Upper lobe of left lung (tissue), 4 donors: ENCODE results near the gene RALGAPB.

Experiments
- EP300 ChIP-seq, 4 donors: sonication (generic); formaldehyde crosslinking; IDR thresholded peaks; one replicate each; pipeline ENCODE4 v1.5.1; 2017; ENCODE audit warnings: antibody characterized with exemption in 4 of 4, control low read depth in 2 of 4
- TF ChIP-seq, protein P1 (sequence below), 6 experiments: fragments of 450-650 bp in 4 of 6; fragments of 200-600 bp in 2 of 6; sonication (generic) in 2 of 6; IDR thresholded peaks; one replicate each; pipeline ENCODE4 v1.5.1; 2016 to 2019; ENCODE audit warnings: antibody characterized with exemption in 6 of 6

DNA sequence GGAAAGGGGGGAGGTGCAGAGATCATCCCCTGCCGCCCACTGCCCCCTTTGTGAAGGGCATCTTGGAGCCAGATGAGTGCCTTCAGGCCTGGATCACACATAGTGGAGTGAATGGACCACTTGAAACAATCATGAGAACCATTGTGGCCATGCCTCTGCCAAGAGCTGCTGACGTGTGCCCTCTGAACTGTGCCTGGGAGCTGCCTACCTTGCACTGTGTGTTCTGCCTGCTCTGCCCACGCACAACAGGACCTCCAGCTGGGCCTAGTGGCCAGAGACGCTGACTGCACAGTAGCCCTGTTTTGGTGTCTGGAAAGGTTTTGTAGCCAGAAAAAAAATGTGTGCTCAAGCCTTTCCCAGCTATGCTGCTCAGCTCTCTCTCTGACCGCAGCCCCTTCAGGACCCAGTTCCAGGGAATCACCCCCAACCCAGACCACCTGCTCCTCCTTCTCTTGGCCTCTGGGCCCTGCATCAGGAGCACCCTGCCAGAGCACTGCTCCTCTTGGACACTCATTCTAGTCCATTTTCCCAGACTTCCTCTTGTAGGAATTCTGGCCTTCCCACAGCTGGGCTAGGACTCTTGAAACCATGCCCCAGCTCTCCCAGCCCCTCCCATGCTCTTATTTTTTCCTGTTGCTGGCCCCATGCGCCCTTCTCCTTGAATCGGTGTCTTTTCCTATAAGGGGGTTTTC, 106.7 kb downstream of the RALGAPB start:
- TF ChIP-seq, protein P1, sequence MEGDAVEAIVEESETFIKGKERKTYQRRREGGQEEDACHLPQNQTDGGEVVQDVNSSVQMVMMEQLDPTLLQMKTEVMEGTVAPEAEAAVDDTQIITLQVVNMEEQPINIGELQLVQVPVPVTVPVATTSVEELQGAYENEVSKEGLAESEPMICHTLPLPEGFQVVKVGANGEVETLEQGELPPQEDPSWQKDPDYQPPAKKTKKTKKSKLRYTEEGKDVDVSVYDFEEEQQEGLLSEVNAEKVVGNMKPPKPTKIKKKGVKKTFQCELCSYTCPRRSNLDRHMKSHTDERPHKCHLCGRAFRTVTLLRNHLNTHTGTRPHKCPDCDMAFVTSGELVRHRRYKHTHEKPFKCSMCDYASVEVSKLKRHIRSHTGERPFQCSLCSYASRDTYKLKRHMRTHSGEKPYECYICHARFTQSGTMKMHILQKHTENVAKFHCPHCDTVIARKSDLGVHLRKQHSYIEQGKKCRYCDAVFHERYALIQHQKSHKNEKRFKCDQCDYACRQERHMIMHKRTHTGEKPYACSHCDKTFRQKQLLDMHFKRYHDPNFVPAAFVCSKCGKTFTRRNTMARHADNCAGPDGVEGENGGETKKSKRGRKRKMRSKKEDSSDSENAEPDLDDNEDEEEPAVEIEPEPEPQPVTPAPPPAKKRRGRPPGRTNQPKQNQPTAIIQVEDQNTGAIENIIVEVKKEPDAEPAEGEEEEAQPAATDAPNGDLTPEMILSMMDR (IDR thresholded peaks at IDR 0.05): no peak
- no peak for TF ChIP-seq EP300 (IDR thresholded peaks at IDR 0.05)
